K562 (cell line): ENCODE data around the gene ENG. TPM values are rescaled to one million over a fixed set of nuclear protein-coding genes. Genes with fewer than 3 reads are reported as not detected.
A peak's percentile ranks its signal among the peaks of the same experiment; 100 is the strongest.

Experiments used
- ARID3A ChIP-seq: IDR thresholded peaks from 2 replicates; pipeline ENCODE4 v1.6.1; 2012; ENCODE audit warnings: low read depth, low read length, improper control_type of control experiment, borderline replicate concordance
- ATF6 ChIP-seq: sonication (generic); formaldehyde crosslinking; IDR thresholded peaks from 2 replicates; pipeline ENCODE4 v1.4.0; 2020; ENCODE audit warnings: mild to moderate bottlenecking, missing genetic modification reagents
- BRD4 ChIP-seq: fragments of 200-600 bp; sonication (generic); IDR thresholded peaks from 2 replicates; pipeline ENCODE4 v1.6.1; 2017; ENCODE audit warnings: inconsistent platforms
- CEBPG ChIP-seq, 3 experiments: fragments of 200-800 bp in 1 of 3; sonication (Bioruptor generic) in 1 of 3; sonication (generic) in 1 of 3; formaldehyde crosslinking in 1 of 3; IDR thresholded peaks in 2 of 3; conservative IDR thresholded peaks in 1 of 3; 2 replicates each; pipeline versions ENCODE4 v1.6.1 to v1.8.0; 2016 to 2022; ENCODE audit warnings: missing compliant biosample characterization in 2 of 3, missing genetic modification characterization in 2 of 3, mild to moderate bottlenecking in 1 of 3, missing genetic modification reagents in 1 of 3
- COPS2 ChIP-seq: fragments of 450-650 bp; conservative IDR thresholded peaks from 2 replicates; pipeline ENCODE4 v1.6.1; 2016; ENCODE audit warnings: mild to moderate bottlenecking, moderate library complexity
- E4F1 ChIP-seq: fragments of 250-450 bp; sonication (Bioruptor Pico); IDR thresholded peaks from 2 replicates; pipeline ENCODE4 v1.5.0; 2021; ENCODE audit warnings: mild to moderate bottlenecking, borderline replicate concordance
- FOXM1 ChIP-seq, 2 experiments: fragments of 450-650 bp in 1 of 2; sonication (generic) in 1 of 2; formaldehyde crosslinking in 1 of 2; IDR thresholded peaks; 2 replicates each; pipeline versions ENCODE4 v1.6.1 to v1.9.0; 2017 to 2022; ENCODE audit warnings: low read depth in 2 of 2, mild to moderate bottlenecking in 2 of 2, missing genetic modification reagents in 1 of 2, moderate library complexity in 1 of 2
- GTF2F1 ChIP-seq: IDR thresholded peaks from 2 replicates; pipeline ENCODE4 v1.6.1; 2011; ENCODE audit warnings: low read depth, low read length, improper control_type of control experiment
- HNRNPLL ChIP-seq: fragments of 200-400 bp; formaldehyde crosslinking; IDR thresholded peaks from 2 replicates; pipeline ENCODE4 v1.6.1; 2017; ENCODE audit warnings: low read length, low read depth, mild to moderate bottlenecking; ENCODE audit not compliant: poor library complexity, severe bottlenecking
- JUND ChIP-seq, 2 experiments: IDR thresholded peaks; 2 replicates in 1 of 2; 3 replicates in 1 of 2; pipeline ENCODE4 v1.6.1; 2011; ENCODE audit warnings: borderline replicate concordance in 2 of 2, low read depth in 2 of 2, low read length in 2 of 2, improper control_type of control experiment in 1 of 2, missing biosample characterization in 1 of 2, missing genetic modification characterization in 1 of 2, missing genetic modification reagents in 1 of 2
- MAX ChIP-seq: sonication (generic); formaldehyde crosslinking; IDR thresholded peaks from 2 replicates; pipeline ENCODE4 v1.9.0; 2022; ENCODE audit warnings: mild to moderate bottlenecking, missing genetic modification reagents
- NFE2L1 ChIP-seq: fragments of 450-650 bp; IDR thresholded peaks from 2 replicates; pipeline ENCODE4 v1.6.1; 2016; ENCODE audit warnings: missing genetic modification characterization, low read depth, mild to moderate bottlenecking, missing compliant biosample characterization, moderate library complexity, borderline replicate concordance
- RAD51 ChIP-seq: fragments of 450-650 bp; IDR thresholded peaks from 2 replicates; pipeline ENCODE4 v1.7.1; 2016; ENCODE audit warnings: low read depth, mild to moderate bottlenecking, borderline replicate concordance
- SMARCC2 ChIP-seq: fragments of 450-650 bp; IDR thresholded peaks from 2 replicates; pipeline ENCODE4 v1.6.1; 2017; ENCODE audit warnings: antibody characterized with exemption, moderate library complexity, mild to moderate bottlenecking, low read depth
- U2AF1 ChIP-seq: fragments of 200-400 bp; formaldehyde crosslinking; optimal IDR thresholded peaks from 2 replicates; pipeline ENCODE3; 2017; ENCODE audit warnings: mild to moderate bottlenecking, low read depth, low read length, moderate library complexity
- ZBTB12 ChIP-seq: fragments of 250-450 bp; sonication (Bioruptor Pico); IDR thresholded peaks from 2 replicates; pipeline ENCODE4 v1.4.0; 2020
- ZNF133 ChIP-seq: fragments of 250-450 bp; sonication (Bioruptor Pico); IDR thresholded peaks from 2 replicates; pipeline ENCODE4 v1.4.0; 2020; ENCODE audit warnings: mild to moderate bottlenecking
- ZNF41 ChIP-seq: fragments of 250-450 bp; sonication (Bioruptor Pico); conservative IDR thresholded peaks from 2 replicates; pipeline ENCODE4 v1.4.0; 2020; ENCODE audit warnings: mild to moderate bottlenecking
- ZNF436 ChIP-seq: fragments of 250-450, 450-650 bp; sonication (Bioruptor Pico); formaldehyde crosslinking; IDR thresholded peaks from 2 replicates; pipeline ENCODE4 v1.7.0; 2020; ENCODE audit warnings: mild to moderate bottlenecking
- polyA plus RNA-seq, 8 experiments: library from polyadenylated mRNA; depleted of rRNA in 4 of 8; stranded (reverse) in 5 of 8; unstranded in 3 of 8; fragments of >200 nt; fragmentation: Nextera tagmentation in 2 of 8; fragmentation: Illumina TruSeq in 1 of 8; extraction: Ambion mirVana in 2 of 8; extraction: Trizol in 1 of 8; gene quantifications; 2 replicates each; pipeline versions ENCODE4 v1.2.1 to v1.2.3, GENCODE V29; 2011 to 2014; ENCODE audit warnings: inconsistent platforms in 1 of 8, missing spikeins in 1 of 8
- total RNA-seq, 7 experiments: library from RNA; depleted of rRNA in 6 of 7; stranded (reverse); fragments of >200 nt in 6 of 7; fragmentation: Illumina TruSeq in 2 of 7; extraction: Trizol in 2 of 7; gene quantifications; 2 replicates each; pipeline versions ENCODE4 v1.2.1 to v1.2.3, GENCODE V29; 2011 to 2021; ENCODE audit warnings: low replicate concordance in 1 of 7

ENG gene
- total and polyA plus RNA-seq, 9 of the 15 experiments (the other 6 are each of a cell fraction or from before 2014, with no cell fraction given), result 0.04 to 0.40 (median 0.14) TPM; not detected in 1

GRCh38 chr9:127877566-127877998 lies 23.1 kb upstream of the ENG start, which contains the start of gene AK1 (continued):
- TF ChIP-seq FOXM1 (IDR thresholded peaks at IDR 0.05; ENCODE audit: low read depth), result no peak
- TF ChIP-seq FOXM1 (CRISPR knock-in tag; IDR thresholded peaks at IDR 0.05; ENCODE audit: low read depth), result 0 out of 2 replicates have a peak, but pooled peaks have one; percentile 41
- no peak for TF ChIP-seq ZBTB12
- TF ChIP-seq MAX (CRISPR knock-in tag), result peak; percentile 45; the same call in 1 of the 2 replicates
- 0 out of 2 replicates have a peak, but pooled peaks have one; percentile 40 for TF ChIP-seq ATF6
- TF ChIP-seq JUND (IDR thresholded peaks at IDR 0.05; ENCODE audit: borderline replicate concordance, low read depth, low read length), result no peak
- no peak for TF ChIP-seq JUND (tag; IDR thresholded peaks at IDR 0.05; ENCODE audit: borderline replicate concordance, low read depth, low read length)
- TF ChIP-seq GTF2F1, result no peak
- TF ChIP-seq HNRNPLL, result no peak
- TF ChIP-seq CEBPG (CRISPR knock-in tag; IDR thresholded peaks at IDR 0.05), result no peak
- no peak for TF ChIP-seq CEBPG (tag; conservative IDR thresholded peaks at IDR 0.05 in 1 of 2, IDR thresholded peaks at IDR 0.05 in 1 of 2)
- no peak for TF ChIP-seq E4F1
- no peak for TF ChIP-seq ZNF133 (CRISPR knock-in tag)
- TF ChIP-seq NFE2L1 (tag), result no peak
- no peak for TF ChIP-seq RAD51
- TF ChIP-seq ZNF41 (CRISPR knock-in tag), result no peak
- no peak for TF ChIP-seq ZNF436 (CRISPR knock-in tag)
- TF ChIP-seq BRD4, result no peak
- TF ChIP-seq U2AF1, result no peak
- TF ChIP-seq COPS2, result no peak
- TF ChIP-seq ARID3A, result no peak
- no peak for TF ChIP-seq SMARCC2
